Endothelial cell of umbilical vein (primary cell): ENCODE results near the gene KYAT1. TPM values are rescaled to one million over a fixed set of nuclear protein-coding genes. Genes with fewer than 3 reads are reported as not detected.
"Not testable (repeated sequence)": the region's sequence is repeated elsewhere in the genome, so short reads cannot be mapped to it uniquely, and the experiment has no call there.

Source experiments
- BruUV-seq: library from RNA; stranded (reverse); fragments of 400-500 nt; replicated peaks from 2 replicates; lab custom pipeline; 2021; lab: Mats Ljungman, UMichigan
- CTCF ChIA-PET: fragments of 300-600, 350-600 bp; sonication (Branson Sonifier 250); formaldehyde crosslinking; loops from one replicate; lab custom pipeline; 2021; ENCODE audit warnings: antibody characterized with exemption, inconsistent platforms; lab: Charles Lee
- POLR2A ChIA-PET: fragments of 300-600, 350-600 bp; sonication (Branson Sonifier 250); formaldehyde crosslinking; loops from one replicate; lab custom pipeline; 2021; ENCODE audit warnings: antibody characterized with exemption, inconsistent platforms; lab: Charles Lee
- DNase-seq: peaks from one replicate; pipeline ENCODE4 v3.0.0-alpha.2; 2011; ENCODE audit warnings: low read depth, low spot score
- FAIRE-seq: peaks from 2 replicates; lab custom pipeline; 2011; peaks lifted over from hg19 to GRCh38; lab: Jason Lieb, UNC
- H2AFZ ChIP-seq: 2 replicates; pipeline ENCODE4 v1.6.0; 2012; ENCODE audit warnings: low read depth, low read length, control low read depth, inconsistent platforms
- H3K27ac ChIP-seq: 2 replicates; pipeline ENCODE4 v1.5.1; 2011; ENCODE audit warnings: low read depth, mild to moderate bottlenecking, control low read depth, low read length, moderate library complexity; ENCODE audit not compliant: insufficient read depth
- H3K27me3 ChIP-seq, 2 experiments: 2 replicates each; pipeline versions ENCODE4 v1.6.0 to v1.6.1; 2011; ENCODE audit warnings: low read length in 2 of 2, mixed read lengths in 1 of 2; ENCODE audit not compliant: control insufficient read depth in 2 of 2, insufficient read depth in 2 of 2
- H3K36me3 ChIP-seq, 2 experiments: 2 replicates in 1 of 2; 3 replicates in 1 of 2; pipeline ENCODE4 v1.5.1; 2011; ENCODE audit warnings: low read length in 2 of 2, mild to moderate bottlenecking in 1 of 2, moderate library complexity in 1 of 2; ENCODE audit not compliant: control insufficient read depth in 2 of 2, insufficient read depth in 2 of 2; ENCODE audit errors: extremely low read depth in 1 of 2
- H3K4me1 ChIP-seq: 3 replicates; pipeline ENCODE4 v1.5.1; 2011; ENCODE audit warnings: mild to moderate bottlenecking, low read length; ENCODE audit not compliant: control insufficient read depth, insufficient read depth; ENCODE audit errors: extremely low read depth
- H3K4me2 ChIP-seq: 2 replicates; pipeline ENCODE4 v1.6.1; 2011; ENCODE audit warnings: low read length, control low read depth, mixed read lengths; ENCODE audit not compliant: insufficient read depth
- H3K4me3 ChIP-seq, 3 experiments: fragments of 200-600 bp in 1 of 3; sonication (generic), shearing (Covaris generic) in 1 of 3; replicated peaks in 1 of 3; 2 replicates each; pipeline ENCODE4 v1.5.1; 2011 to 2016; ENCODE audit warnings: control low read depth in 3 of 3, low read length in 3 of 3, mild to moderate bottlenecking in 2 of 3, inconsistent platforms in 1 of 3, low read depth in 1 of 3, moderate library complexity in 1 of 3; ENCODE audit not compliant: insufficient read depth in 1 of 3
- H3K79me2 ChIP-seq: 2 replicates; pipeline ENCODE4 v1.6.0; 2012; ENCODE audit warnings: low read length, inconsistent platforms; ENCODE audit not compliant: control insufficient read depth, insufficient read depth
- H3K9ac ChIP-seq: replicated peaks from 2 replicates; pipeline ENCODE3; 2011; ENCODE audit warnings: low read length, control low read depth; ENCODE audit not compliant: insufficient read depth; ENCODE audit errors: extremely low read depth
- H3K9me1 ChIP-seq: replicated peaks from 3 replicates; pipeline ENCODE4 v1.6.0; 2011; ENCODE audit warnings: mild to moderate bottlenecking, low read length; ENCODE audit not compliant: control insufficient read depth, insufficient read depth; ENCODE audit errors: extremely low read depth
- H3K9me3 ChIP-seq: replicated peaks from 2 replicates; pipeline ENCODE4 v1.5.1; 2012; ENCODE audit warnings: low read length, inconsistent platforms; ENCODE audit not compliant: control insufficient read depth, insufficient read depth
- H4K20me1 ChIP-seq: replicated peaks from 2 replicates; pipeline ENCODE3; 2011; ENCODE audit warnings: mild to moderate bottlenecking, low read length; ENCODE audit not compliant: control insufficient read depth, insufficient read depth; ENCODE audit errors: extremely low read depth
- EZH2 ChIP-seq: IDR thresholded peaks from 2 replicates; pipeline ENCODE4 v1.6.1; 2012; ENCODE audit warnings: borderline replicate concordance, low read depth, mild to moderate bottlenecking, moderate library complexity, low read length, inconsistent platforms; ENCODE audit not compliant: severe bottlenecking
- FOS ChIP-seq: IDR thresholded peaks from 2 replicates; pipeline ENCODE4 v1.6.1; 2011; ENCODE audit warnings: mild to moderate bottlenecking, low read length, moderate library complexity, borderline replicate concordance; ENCODE audit not compliant: insufficient read depth
- GATA2 ChIP-seq: IDR thresholded peaks from 2 replicates; pipeline ENCODE4 v1.7.0; 2011; ENCODE audit warnings: low read depth, mild to moderate bottlenecking, moderate library complexity, mixed read lengths, low read length; ENCODE audit not compliant: insufficient read length, insufficient read depth
- JUN ChIP-seq: IDR thresholded peaks from 2 replicates; pipeline ENCODE4 v1.6.1; 2011; ENCODE audit warnings: borderline replicate concordance, low read depth; ENCODE audit not compliant: insufficient read length, insufficient read depth
- POLR2A ChIP-seq: IDR thresholded peaks from 2 replicates; pipeline ENCODE4 v1.6.1; 2012; ENCODE audit warnings: low read depth, mild to moderate bottlenecking, control low read depth, low read length
- POLR2AphosphoS5 ChIP-seq: IDR thresholded peaks from 2 replicates; pipeline ENCODE4 v1.6.1; 2012; ENCODE audit warnings: low read depth, mild to moderate bottlenecking, control low read depth, low read length, moderate library complexity; ENCODE audit not compliant: insufficient read depth
- dilution Hi-C: fragments of 300-500 bp; cut with MboI; formaldehyde crosslinking; loops from one replicate; pipeline ENCODE4 v1.15.0; 2019; ENCODE audit warnings: low sequenced_read_pairs; ENCODE audit not compliant: extremely low pct_ligation_motif_present
- intact Hi-C: fragments of 100-400 bp; cut with micrococcal nuclease; formaldehyde crosslinking; loops from one replicate; pipeline ENCODE4 v1.10.0; 2022
- polyA plus RNA-seq, 4 experiments: library from polyadenylated mRNA; depleted of rRNA in 3 of 4; stranded (reverse) in 3 of 4; unstranded in 1 of 4; fragments of >200 nt; gene quantifications; 2 replicates each; pipeline versions ENCODE4 v1.2.1 to v1.2.3, GENCODE V29; 2011 to 2012; ENCODE audit warnings: missing spikeins in 1 of 4
- total RNA-seq: library from RNA; stranded (reverse); gene quantifications from 2 replicates; pipeline ENCODE4 v1.2.3, GENCODE V29; 2021
- TF ChIP-seq, protein P1 (sequence below), 2 donors: IDR thresholded peaks; 1 replicate in 1 of 2; 2 replicates in 1 of 2; pipeline ENCODE4 v1.5.1; 2011; ENCODE audit warnings: low read length in 2 of 2, mild to moderate bottlenecking in 2 of 2, moderate library complexity in 2 of 2, control low read depth in 1 of 2, inconsistent platforms in 1 of 2, low read depth in 1 of 2; ENCODE audit not compliant: insufficient read depth in 1 of 2; ENCODE audit errors: extremely low read depth in 1 of 2

The KYAT1 gene
- total and polyA plus RNA-seq, 2 donors (not counting 3 experiments of a cell fraction or from before 2014, with no cell fraction given) = 7.2 to 9.6 TPM

DNA sequence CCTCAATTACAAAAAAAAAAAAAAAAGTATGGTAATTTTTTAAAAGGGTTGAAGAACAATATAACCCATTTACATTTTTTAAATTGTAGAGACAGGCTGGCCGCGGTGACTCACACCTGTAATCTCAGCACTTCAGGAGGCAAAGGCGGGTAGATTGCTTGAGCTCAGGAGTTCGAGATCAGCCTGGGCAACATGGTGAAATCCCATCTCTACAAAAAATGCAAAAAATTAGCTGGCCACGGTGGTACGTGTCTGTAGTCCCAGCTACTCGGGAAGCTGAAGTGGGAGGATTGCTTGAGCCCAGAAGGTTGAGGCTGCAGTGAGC lies 10.8 kb downstream of the KYAT1 start:
- H3K4me3 ChIP-seq, BruUV-seq, H3K36me3 ChIP-seq, H3K4me1 ChIP-seq, H4K20me1 ChIP-seq, H3K79me2 ChIP-seq, H3K27me3 ChIP-seq, H3K9me1 ChIP-seq, DNase-seq, H3K27ac ChIP-seq, H3K4me2 ChIP-seq, H2AFZ ChIP-seq, dilution Hi-C loops, FAIRE-seq, H3K9me3 ChIP-seq, H3K9ac ChIP-seq, intact Hi-C loops: not testable (repeated sequence)
- ChIA-PET CTCF (interaction anchor here (1.0 to 2.4 kb wide), 3 partner anchors 9 to 57 kb away, joined by 4 to 7 read pairs (median 5); no protein-coding TSS in a partner anchor), POLR2A (interaction anchor here (0.7 kb wide), 1 partner anchor 10 kb away, joined by 4 read pairs; no protein-coding TSS in a partner anchor)

DNA sequence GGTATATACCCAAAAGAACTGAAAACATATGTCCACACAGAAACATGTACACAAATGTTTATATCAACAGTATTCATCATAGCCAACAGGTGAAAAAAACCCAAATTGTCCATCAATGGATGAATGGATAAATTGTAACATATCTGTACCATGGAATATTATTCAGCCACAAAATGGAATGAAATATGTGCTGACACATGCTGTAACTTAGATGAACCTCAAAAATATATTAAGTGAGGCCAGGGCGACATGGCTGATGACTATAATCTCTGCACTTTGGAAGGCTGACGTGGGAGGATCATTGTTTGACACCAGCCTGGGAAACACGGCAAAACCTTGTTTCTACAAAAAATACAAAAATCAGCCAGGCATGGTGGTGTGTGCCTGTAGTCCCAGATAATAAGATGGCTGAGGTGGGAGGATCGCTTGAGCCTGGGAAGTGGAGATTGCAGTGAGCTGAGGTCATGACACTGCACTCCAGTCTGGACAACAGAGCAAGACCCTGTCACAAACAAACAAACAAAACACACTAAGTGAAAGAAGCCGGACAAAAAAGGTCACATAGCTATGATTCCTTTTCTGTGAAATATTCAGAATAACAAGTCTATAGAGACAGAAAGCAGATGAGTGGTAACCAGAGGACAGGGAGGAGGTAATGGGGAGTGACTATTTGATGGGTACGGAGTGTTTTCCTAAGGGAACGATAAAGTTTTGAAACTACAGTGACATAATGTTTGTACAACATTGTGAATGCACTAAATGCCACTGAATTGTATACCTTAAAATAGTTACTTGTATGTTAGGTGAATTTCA lies 11.4 kb downstream of the KYAT1 start:
- no peaks in the 10 kb centered on the region for H3K9me1 ChIP-seq
- H4K20me1 ChIP-seq = no peaks in the 10 kb centered on the region
- H3K27ac ChIP-seq = no peak overlapping the region
- no TSS peak for BruUV-seq
- no peak for DNase-seq
- intact Hi-C loops (no loop called here), dilution Hi-C loops (no loop called here)
- FAIRE-seq = no peak
- no peaks in the 10 kb centered on the region for H3K27me3 ChIP-seq
- no peaks in the 10 kb centered on the region for H3K79me2 ChIP-seq
- ChIA-PET CTCF (interaction anchor here (1.0 to 1.4 kb wide), 2 partner anchors 8 to 13 kb away, joined by 4 to 5 read pairs; no protein-coding TSS in a partner anchor), POLR2A (interaction anchor here (0.7 kb wide), 1 partner anchor 10 kb away, joined by 4 read pairs; no protein-coding TSS in a partner anchor)
- H3K4me2 ChIP-seq = no peak overlapping the region
- H3K4me3 ChIP-seq = no peak overlapping the region
- H3K4me1 ChIP-seq = peaks cover 4% of the 10 kb centered on the region
- no peaks in the 10 kb centered on the region for H3K9me3 ChIP-seq
- TF ChIP-seq, protein P1, sequence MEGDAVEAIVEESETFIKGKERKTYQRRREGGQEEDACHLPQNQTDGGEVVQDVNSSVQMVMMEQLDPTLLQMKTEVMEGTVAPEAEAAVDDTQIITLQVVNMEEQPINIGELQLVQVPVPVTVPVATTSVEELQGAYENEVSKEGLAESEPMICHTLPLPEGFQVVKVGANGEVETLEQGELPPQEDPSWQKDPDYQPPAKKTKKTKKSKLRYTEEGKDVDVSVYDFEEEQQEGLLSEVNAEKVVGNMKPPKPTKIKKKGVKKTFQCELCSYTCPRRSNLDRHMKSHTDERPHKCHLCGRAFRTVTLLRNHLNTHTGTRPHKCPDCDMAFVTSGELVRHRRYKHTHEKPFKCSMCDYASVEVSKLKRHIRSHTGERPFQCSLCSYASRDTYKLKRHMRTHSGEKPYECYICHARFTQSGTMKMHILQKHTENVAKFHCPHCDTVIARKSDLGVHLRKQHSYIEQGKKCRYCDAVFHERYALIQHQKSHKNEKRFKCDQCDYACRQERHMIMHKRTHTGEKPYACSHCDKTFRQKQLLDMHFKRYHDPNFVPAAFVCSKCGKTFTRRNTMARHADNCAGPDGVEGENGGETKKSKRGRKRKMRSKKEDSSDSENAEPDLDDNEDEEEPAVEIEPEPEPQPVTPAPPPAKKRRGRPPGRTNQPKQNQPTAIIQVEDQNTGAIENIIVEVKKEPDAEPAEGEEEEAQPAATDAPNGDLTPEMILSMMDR (IDR thresholded peaks at IDR 0.05; ENCODE audit: extremely low read depth in 1 of 2, insufficient read depth in 1 of 2, low read depth in 1 of 2, low read length in 2 of 2) = no peak
- TF ChIP-seq GATA2 (no peak), POLR2A (no peak), POLR2AphosphoS5 (no peak), FOS (no peak), EZH2 (no peak), JUN (no peak)
- H2AFZ ChIP-seq = no peak overlapping the region
- no peak overlapping the region for H3K9ac ChIP-seq
- H3K36me3 ChIP-seq = no peaks in the 10 kb centered on the region
